K562 (cell line): Measurements from ENCODE around the gene PHKB. TPM values are rescaled to one million over a fixed set of nuclear protein-coding genes. Genes with fewer than 3 reads are reported as not detected.

Experiments
- ATAC-seq: fragments of 200-7000 bp; cut with Tn5 transposase; 3 replicates; pipeline ENCODE4 v1.9.1; 2020; ENCODE audit warnings: moderate library complexity
- BruUV-seq: library from RNA; stranded (reverse); fragments of 400-500 nt; replicated peaks from 2 replicates; lab custom pipeline; 2021; lab: Mats Ljungman, UMichigan
- CTCF ChIA-PET: fragments of 300-600 bp; formaldehyde crosslinking; extraction: SDS; loops from one replicate; lab custom pipeline; 2021; ENCODE audit warnings: low intra/inter-chr PET ratio; lab: Yijun Ruan, JAX
- POLR2A ChIA-PET: fragments of 300-600, 350-650 bp; sonication (Branson Sonifier 250); formaldehyde crosslinking; extraction: SDS; loops from one replicate; lab custom pipeline; 2021; ENCODE audit warnings: antibody characterized with exemption, inconsistent platforms; lab: Yijun Ruan, JAX
- DNase-seq, 4 experiments: peaks; one replicate each; pipeline versions ENCODE4 v3.0.0 to v3.0.0-alpha.2; 2011 to 2018; ENCODE audit warnings: low spot score in 3 of 4, mixed read lengths in 3 of 4; ENCODE audit errors: extremely low read depth in 1 of 4
- FAIRE-seq: peaks from 2 replicates; lab custom pipeline; 2011; peaks lifted over from hg19 to GRCh38; lab: Jason Lieb, UNC
- H2AFZ ChIP-seq: 2 replicates; pipeline ENCODE4 v1.6.0; 2011; ENCODE audit warnings: low read depth, low read length, control low read depth, inconsistent platforms
- H3K27ac ChIP-seq: fragments of 200-600 bp; 3 replicates; pipeline ENCODE4 v1.8.0; 2011; ENCODE audit warnings: low read depth, mild to moderate bottlenecking, control low read depth, inconsistent platforms, low read length, moderate library complexity, mixed read lengths; ENCODE audit errors: extremely low read depth
- H3K27me3 ChIP-seq, 2 experiments: fragments of 300-600 bp in 1 of 2; 2 replicates in 1 of 2; 3 replicates in 1 of 2; pipeline versions ENCODE4 v1.6.0 to v1.8.0; 2011; ENCODE audit warnings: inconsistent platforms in 2 of 2, low read length in 2 of 2, mild to moderate bottlenecking in 1 of 2, mixed read lengths in 1 of 2, moderate library complexity in 1 of 2; ENCODE audit not compliant: control insufficient read depth in 2 of 2, insufficient read depth in 2 of 2
- H3K36me3 ChIP-seq: fragments of 300-600 bp; 3 replicates; pipeline ENCODE4 v1.8.0; 2011; ENCODE audit warnings: mild to moderate bottlenecking, low read length, inconsistent platforms; ENCODE audit not compliant: control insufficient read depth, insufficient read depth
- H3K4me1 ChIP-seq, 2 experiments: fragments of 200-600 bp in 1 of 2; replicated peaks in 1 of 2; 2 replicates in 1 of 2; 3 replicates in 1 of 2; pipeline versions ENCODE4 v1.5.1 to v1.8.0; 2011; ENCODE audit warnings: inconsistent platforms in 2 of 2, low read length in 2 of 2, mild to moderate bottlenecking in 1 of 2, mixed read lengths in 1 of 2, moderate library complexity in 1 of 2; ENCODE audit not compliant: control insufficient read depth in 2 of 2, insufficient read depth in 2 of 2
- H3K4me2 ChIP-seq: 2 replicates; pipeline ENCODE4 v1.6.1; 2011; ENCODE audit warnings: low read length, control low read depth, inconsistent platforms, mixed read lengths; ENCODE audit not compliant: insufficient read depth
- H3K4me3 ChIP-seq: fragments of 200-600 bp; sonication (generic), shearing (Covaris generic); 2 replicates; pipeline ENCODE4 v1.5.1; 2016; ENCODE audit warnings: control low read depth, inconsistent platforms
- H3K79me2 ChIP-seq: fragments of 200-600 bp; 3 replicates; pipeline ENCODE4 v1.8.0; 2011; ENCODE audit warnings: low read length, inconsistent platforms; ENCODE audit not compliant: control insufficient read depth, insufficient read depth
- H3K9ac ChIP-seq, 2 experiments: 2 replicates each; pipeline versions ENCODE4 v1.6.0 to v1.6.1; 2011; ENCODE audit warnings: low read depth in 2 of 2, low read length in 2 of 2, control low read depth in 1 of 2, inconsistent platforms in 1 of 2, mild to moderate bottlenecking in 1 of 2, mixed read lengths in 1 of 2; ENCODE audit not compliant: insufficient read depth in 1 of 2
- H3K9me1 ChIP-seq: one replicate; pipeline ENCODE4 v1.6.0; 2011; ENCODE audit warnings: inconsistent platforms, mild to moderate bottlenecking, low read length, moderate library complexity; ENCODE audit not compliant: control insufficient read depth, insufficient read depth
- H3K9me3 ChIP-seq: replicated peaks from 2 replicates; pipeline ENCODE4 v1.5.1; 2011; ENCODE audit warnings: low read depth, low read length, inconsistent platforms; ENCODE audit not compliant: control insufficient read depth, insufficient read depth
- H4K20me1 ChIP-seq: replicated peaks from 2 replicates; pipeline ENCODE4 v1.6.1; 2011; ENCODE audit warnings: low read length, inconsistent platforms, mixed read lengths; ENCODE audit not compliant: control insufficient read depth, insufficient read depth
- ARHGAP35 ChIP-seq: fragments of 450-650 bp; IDR thresholded peaks from 2 replicates; pipeline ENCODE4 v1.6.1; 2018; ENCODE audit not compliant: partially characterized antibody
- BRD4 ChIP-seq: fragments of 200-600 bp; sonication (generic); IDR thresholded peaks from 2 replicates; pipeline ENCODE4 v1.6.1; 2017; ENCODE audit warnings: inconsistent platforms
- BRF2 ChIP-seq: IDR thresholded peaks from 3 replicates; pipeline ENCODE4 v1.6.1; 2011; ENCODE audit warnings: borderline replicate concordance, mild to moderate bottlenecking; ENCODE audit not compliant: insufficient read length, insufficient read depth
- CEBPB ChIP-seq: fragments of 450-650 bp; IDR thresholded peaks from 2 replicates; pipeline ENCODE4 v1.6.1; 2016; ENCODE audit warnings: missing genetic modification characterization, missing compliant biosample characterization
- FIP1L1 ChIP-seq: fragments of 200-400 bp; formaldehyde crosslinking; IDR thresholded peaks from 2 replicates; pipeline ENCODE4 v1.6.1; 2018; ENCODE audit warnings: mild to moderate bottlenecking, low read depth, low read length; ENCODE audit not compliant: poor library complexity, severe bottlenecking
- HLTF ChIP-seq: fragments of 450-650 bp; IDR thresholded peaks from 2 replicates; pipeline ENCODE4 v1.6.1; 2016
- HMBOX1 ChIP-seq: sonication (generic); IDR thresholded peaks from 2 replicates; pipeline ENCODE4 v1.6.1; 2016
- NFIX ChIP-seq: fragments of 250-450 bp; sonication (Bioruptor Pico); IDR thresholded peaks from 2 replicates; pipeline ENCODE4 v1.4.0; 2020; ENCODE audit warnings: low read depth, mild to moderate bottlenecking, moderate library complexity
- NR1H2 ChIP-seq: sonication (generic); formaldehyde crosslinking; IDR thresholded peaks from 2 replicates; pipeline ENCODE4 v1.4.0; 2020; ENCODE audit warnings: mild to moderate bottlenecking, missing genetic modification reagents
- SMARCA5 ChIP-seq: fragments of 450-650 bp; IDR thresholded peaks from 2 replicates; pipeline ENCODE4 v1.6.1; 2016
- TBL1XR1 ChIP-seq, 2 experiments: IDR thresholded peaks; 2 replicates each; pipeline ENCODE4 v1.6.1; 2012; ENCODE audit warnings: improper control_type of control experiment in 2 of 2, low read length in 2 of 2, mild to moderate bottlenecking in 1 of 2
- TCF3 ChIP-seq: sonication (generic); formaldehyde crosslinking; IDR thresholded peaks from 2 replicates; pipeline ENCODE4 v1.4.0; 2020; ENCODE audit warnings: mild to moderate bottlenecking, missing genetic modification reagents
- ZNF134 ChIP-seq: fragments of 250-450 bp; sonication (Bioruptor Pico); conservative IDR thresholded peaks from 2 replicates; pipeline ENCODE4 v1.4.0; 2020
- ZNF324 ChIP-seq: fragments of 250-450 bp; sonication (Bioruptor Pico); IDR thresholded peaks from 2 replicates; pipeline ENCODE4 v1.4.0; 2020; ENCODE audit warnings: mild to moderate bottlenecking
- ZNF592 ChIP-seq: fragments of 450-650 bp; IDR thresholded peaks from 2 replicates; pipeline ENCODE4 v1.6.1; 2017; ENCODE audit warnings: antibody characterized with exemption, mild to moderate bottlenecking
- WGBS: fragments of 100-300 bp; shearing (Covaris generic); methylation state at CpG from one replicate; pipeline ENCODE4 v1.1.6; 2016; ENCODE audit warnings: low coverage, mixed read lengths; ENCODE audit not compliant: insufficient coverage; ENCODE audit errors: missing lambda C conversion rate; 5-methylcytosine and 5-hydroxymethylcytosine counted together
- in situ Hi-C: fragments of 300-500 bp; cut with MboI; formaldehyde crosslinking; loops from 4 replicates; pipeline ENCODE4 v1.15.0; 2018; ENCODE audit warnings: inconsistent platforms, mixed read lengths
- intact Hi-C: fragments of 100-400 bp; cut with micrococcal nuclease; formaldehyde crosslinking; loops from 2 replicates; pipeline ENCODE4 v1.14.2; 2022
- polyA plus RNA-seq, 8 experiments: library from polyadenylated mRNA; depleted of rRNA in 4 of 8; stranded (reverse) in 5 of 8; unstranded in 3 of 8; fragments of >200 nt; fragmentation: Nextera tagmentation in 2 of 8; fragmentation: Illumina TruSeq in 1 of 8; extraction: Ambion mirVana in 2 of 8; extraction: Trizol in 1 of 8; gene quantifications; 2 replicates each; pipeline versions ENCODE4 v1.2.1 to v1.2.3, GENCODE V29; 2011 to 2014; ENCODE audit warnings: inconsistent platforms in 1 of 8, missing spikeins in 1 of 8
- total RNA-seq, 7 experiments: library from RNA; depleted of rRNA in 6 of 7; stranded (reverse); fragments of >200 nt in 6 of 7; fragmentation: Illumina TruSeq in 2 of 7; extraction: Trizol in 2 of 7; gene quantifications; 2 replicates each; pipeline versions ENCODE4 v1.2.1 to v1.2.3, GENCODE V29; 2011 to 2021; ENCODE audit warnings: low replicate concordance in 1 of 7

The PHKB gene
- total and polyA plus RNA-seq, 9 of the 15 experiments (the other 6 are each of a cell fraction or from before 2014, with no cell fraction given): 24.7 to 92.3 (median 67.0) TPM

GRCh38 chr16:47643323-47644000, 182.3 kb downstream of the PHKB start:
- H2AFZ ChIP-seq: no peak overlapping the region
- DNase-seq: no peak
- TF ChIP-seq NR1H2 (CRISPR knock-in tag) (no peak), HLTF (no peak), BRF2 (no peak), TBL1XR1 (IDR thresholded peaks at IDR 0.05; ENCODE audit: low read length in 2 of 2) (no peak), NFIX (CRISPR knock-in tag) (no peak), FIP1L1 (no peak), ZNF324 (CRISPR knock-in tag) (no peak), BRD4 (no peak), SMARCA5 (no peak), CEBPB (tag) (no peak), ARHGAP35 (no peak), ZNF592 (no peak), HMBOX1 (no peak), ZNF134 (CRISPR knock-in tag) (no peak), TCF3 (CRISPR knock-in tag) (no peak)

More at GRCh38 chr16:47643323-47644000, 182.3 kb downstream of the PHKB start:
- no peak overlapping the region for H3K4me3 ChIP-seq
- no peaks in the 10 kb centered on the region for H3K27me3 ChIP-seq
- no peak overlapping the region for H3K27ac ChIP-seq
- H3K9ac ChIP-seq: no peak overlapping the region
- H3K4me1 ChIP-seq: no peaks in the 10 kb centered on the region
- H4K20me1 ChIP-seq: no peaks in the 10 kb centered on the region
- no peaks in the 10 kb centered on the region for H3K9me3 ChIP-seq
- intact Hi-C loops: no loop called here
- peaks cover 43% of the 10 kb centered on the region for H3K36me3 ChIP-seq
- no TSS peak for BruUV-seq
- ChIA-PET POLR2A (interaction anchor here (0.6 kb wide), 2 partner anchors 182 to 1025 kb away, joined by 3 read pairs; no protein-coding TSS in a partner anchor), CTCF (no interaction called here)
- no peak for FAIRE-seq
- in situ Hi-C loops: no loop called here
- ATAC-seq: no peak
- WGBS: 89% methylated on average over 3 of the region's 4 CpGs
- no peaks in the 10 kb centered on the region for H3K9me1 ChIP-seq
- H3K79me2 ChIP-seq: no peaks in the 10 kb centered on the region
- no peak overlapping the region for H3K4me2 ChIP-seq
